Neural cell (in vitro differentiated cells): ENCODE data around the gene CAPN13. TPM values are rescaled to one million over a fixed set of nuclear protein-coding genes. Genes with fewer than 3 reads are reported as not detected.

ENCODE experiments used
- H2AFZ ChIP-seq: fragments of 200-600, 300-800 bp; sonication (generic), shearing (Covaris generic); 2 replicates; pipeline ENCODE4 v1.6.0; 2014; ENCODE audit warnings: low read depth, mild to moderate bottlenecking, antibody characterized with exemption, low read length, moderate library complexity
- H3F3A ChIP-seq: fragments of 200-600 bp; shearing (Covaris generic); 2 replicates; pipeline ENCODE4 v1.6.1; 2016; ENCODE audit warnings: mild to moderate bottlenecking, moderate library complexity, mixed read lengths, antibody characterized with exemption, low read length; ENCODE audit not compliant: insufficient read depth, poor library complexity, severe bottlenecking
- H3K27ac ChIP-seq: fragments of 200-600, 300-800 bp; sonication (generic), shearing (Covaris generic); 2 replicates; pipeline ENCODE4 v1.5.1; 2014; ENCODE audit warnings: mild to moderate bottlenecking, low read length, moderate library complexity
- H3K27me3 ChIP-seq: fragments of 300-800, 200-600 bp; sonication (generic), shearing (Covaris generic); 2 replicates; pipeline ENCODE4 v1.6.0; 2014; ENCODE audit warnings: mild to moderate bottlenecking, low read depth, low read length, moderate library complexity; ENCODE audit not compliant: insufficient read depth
- H3K36me3 ChIP-seq: fragments of 300-800, 200-600 bp; sonication (generic), shearing (Covaris generic); 2 replicates; pipeline ENCODE4 v1.5.1; 2014; ENCODE audit warnings: mild to moderate bottlenecking, antibody characterized with exemption, low read length, moderate library complexity; ENCODE audit not compliant: insufficient read depth
- H3K4me2 ChIP-seq: fragments of 300-800, 200-600 bp; sonication (generic), shearing (Covaris generic); 2 replicates; pipeline ENCODE4 v1.6.0; 2014; ENCODE audit warnings: mild to moderate bottlenecking, low read length
- H3K4me3 ChIP-seq: fragments of 300-800, 200-600 bp; sonication (generic), shearing (Covaris generic); 2 replicates; pipeline ENCODE4 v1.5.1; 2014; ENCODE audit warnings: mild to moderate bottlenecking, low read length, moderate library complexity
- H3K79me2 ChIP-seq: fragments of 200-600 bp; shearing (Covaris generic); replicated peaks from 2 replicates; pipeline ENCODE4 v1.6.0; 2014; ENCODE audit warnings: mild to moderate bottlenecking, low read length, moderate library complexity; ENCODE audit not compliant: insufficient read depth
- H3K9ac ChIP-seq: fragments of 300-800, 200-600 bp; sonication (generic), shearing (Covaris generic); 2 replicates; pipeline ENCODE4 v1.6.1; 2016; ENCODE audit warnings: mild to moderate bottlenecking, low read length, mixed read lengths
- H3K9me2 ChIP-seq: fragments of 200-600 bp; shearing (Covaris generic); 2 replicates; pipeline ENCODE4 v1.6.1; 2016; ENCODE audit warnings: mild to moderate bottlenecking, low read length, mixed read lengths; ENCODE audit not compliant: insufficient read depth
- H3K9me3 ChIP-seq: fragments of 200-600, 300-800 bp; sonication (generic), shearing (Covaris generic); 2 replicates; pipeline ENCODE4 v1.6.1; 2016; ENCODE audit warnings: mild to moderate bottlenecking, mixed run types, low read length, moderate library complexity, mixed read lengths
- H4K20me1 ChIP-seq: fragments of 200-600 bp; shearing (Covaris generic); 2 replicates; pipeline ENCODE4 v1.6.1; 2016; ENCODE audit warnings: mild to moderate bottlenecking, mixed run types; ENCODE audit not compliant: insufficient read depth
- CTCF ChIP-seq: fragments of 450-650 bp; IDR thresholded peaks from 2 replicates; pipeline ENCODE4 v1.5.1; 2014; ENCODE audit warnings: antibody characterized with exemption, mild to moderate bottlenecking, moderate library complexity; ENCODE audit not compliant: poor library complexity, severe bottlenecking
- EP300 ChIP-seq: fragments of 450-650 bp; conservative IDR thresholded peaks from 2 replicates; pipeline ENCODE4 v1.6.1; 2014; ENCODE audit warnings: antibody characterized with exemption, mild to moderate bottlenecking, moderate library complexity; ENCODE audit not compliant: poor library complexity, severe bottlenecking
- EZH2 ChIP-seq: fragments of 200-600, 300-800 bp; shearing (Covaris generic), sonication (generic); IDR thresholded peaks from 2 replicates; pipeline ENCODE4 v1.6.1; 2014; ENCODE audit warnings: antibody characterized with exemption, low read length, borderline replicate concordance, mild to moderate bottlenecking; ENCODE audit not compliant: insufficient read depth, poor library complexity, severe bottlenecking
- MXI1 ChIP-seq: fragments of 450-650 bp; conservative IDR thresholded peaks from 2 replicates; pipeline ENCODE4 v1.6.1; 2014; ENCODE audit warnings: antibody characterized with exemption, mild to moderate bottlenecking; ENCODE audit not compliant: poor library complexity, severe bottlenecking
- POLR2AphosphoS5 ChIP-seq: IDR thresholded peaks from 2 replicates; pipeline ENCODE4 v1.6.1; 2012
- RAD21 ChIP-seq: fragments of 450-650 bp; conservative IDR thresholded peaks from 2 replicates; pipeline ENCODE4 v1.6.1; 2014; ENCODE audit warnings: antibody characterized with exemption, mild to moderate bottlenecking, moderate library complexity
- REST ChIP-seq: IDR thresholded peaks from 2 replicates; pipeline ENCODE4 v1.6.1; 2012; ENCODE audit warnings: borderline replicate concordance
- SMC3 ChIP-seq: fragments of 450-650 bp; conservative IDR thresholded peaks from 2 replicates; pipeline ENCODE4 v1.6.1; 2014; ENCODE audit warnings: antibody characterized with exemption, mild to moderate bottlenecking, moderate library complexity; ENCODE audit not compliant: poor library complexity
- TAF1 ChIP-seq: IDR thresholded peaks from 2 replicates; pipeline ENCODE4 v1.6.1; 2012; ENCODE audit warnings: low read depth
- polyA plus RNA-seq: library from polyadenylated mRNA; depleted of rRNA; stranded (reverse); fragments of >200 nt; gene quantifications from 2 replicates; pipeline ENCODE4 v1.2.3, GENCODE V29; 2014

The CAPN13 gene
- polyA plus RNA-seq, 1 donor from 2014 or later, result not detected

- TF ChIP-seq EP300, result no peak
- TF ChIP-seq MXI1, result no peak
- TF ChIP-seq TAF1, result no peak
- TF ChIP-seq REST, result no peak
- no peak for TF ChIP-seq CTCF
- no peak for TF ChIP-seq POLR2AphosphoS5
- no peak for TF ChIP-seq EZH2
- no peak for TF ChIP-seq SMC3
- TF ChIP-seq RAD21, result no peak
Measured at GRCh38 chr2:30847329-30847728, 40.1 kb upstream of the CAPN13 start.

GRCh38 chr2:30828586-30828985 lies 21.3 kb upstream of the CAPN13 start:
- H3K9ac ChIP-seq, result no peak overlapping the region
- no peaks in the 10 kb centered on the region for H3K79me2 ChIP-seq
- no peaks in the 10 kb centered on the region for H3K27me3 ChIP-seq
- H3K36me3 ChIP-seq, result no peaks in the 10 kb centered on the region
- no peak overlapping the region for H3K4me2 ChIP-seq
- peaks cover 7% of the 10 kb centered on the region for H3K9me3 ChIP-seq
- H2AFZ ChIP-seq, result no peak overlapping the region
- TF ChIP-seq CTCF (no peak), REST (no peak), EP300 (no peak), EZH2 (no peak), POLR2AphosphoS5 (no peak), MXI1 (no peak), TAF1 (no peak), RAD21 (no peak), SMC3 (no peak)
- H3K4me3 ChIP-seq, result no peak overlapping the region
- H3K27ac ChIP-seq, result no peak overlapping the region
- no peaks in the 10 kb centered on the region for H3F3A ChIP-seq
- no peaks in the 10 kb centered on the region for H3K9me2 ChIP-seq
- no peaks in the 10 kb centered on the region for H4K20me1 ChIP-seq

More at GRCh38 chr2:30847329-30847728, 40.1 kb upstream of the CAPN13 start:
- no peak overlapping the region for H3K4me3 ChIP-seq
- H2AFZ ChIP-seq, result no peak overlapping the region
- no peaks in the 10 kb centered on the region for H3K36me3 ChIP-seq
- H3K9ac ChIP-seq, result no peak overlapping the region
- no peak overlapping the region for H3K27ac ChIP-seq
- H3K9me2 ChIP-seq, result no peaks in the 10 kb centered on the region
- H3K9me3 ChIP-seq, result no peaks in the 10 kb centered on the region
- no peak overlapping the region for H3K4me2 ChIP-seq
- H3K27me3 ChIP-seq, result no peaks in the 10 kb centered on the region
- H3K79me2 ChIP-seq, result no peaks in the 10 kb centered on the region
- no peaks in the 10 kb centered on the region for H4K20me1 ChIP-seq
- H3F3A ChIP-seq, result no peaks in the 10 kb centered on the region
